Coronary artery (tissue), 2 donors: ENCODE data around the gene GPR12.

ENCODE experiments used
- DNase-seq: peaks from one replicate; pipeline ENCODE4 v3.0.0-alpha.2; 2017; ENCODE audit warnings: low spot score
- H3K27ac ChIP-seq, 2 donors: fragments of 200-600 bp; sonication (generic); one replicate each; pipeline ENCODE4 v1.5.1; 2016 to 2019
- H3K4me3 ChIP-seq: fragments of 200-600 bp; sonication (generic); 2 replicates; pipeline ENCODE4 v1.5.1; 2016; ENCODE audit warnings: mild to moderate bottlenecking, moderate library complexity
- TF ChIP-seq, protein P1 (sequence below): fragments of 200-600 bp; sonication (generic); IDR thresholded peaks from one replicate; pipeline ENCODE4 v1.5.1; 2019; ENCODE audit warnings: antibody characterized with exemption

GPR12 gene

DNA sequence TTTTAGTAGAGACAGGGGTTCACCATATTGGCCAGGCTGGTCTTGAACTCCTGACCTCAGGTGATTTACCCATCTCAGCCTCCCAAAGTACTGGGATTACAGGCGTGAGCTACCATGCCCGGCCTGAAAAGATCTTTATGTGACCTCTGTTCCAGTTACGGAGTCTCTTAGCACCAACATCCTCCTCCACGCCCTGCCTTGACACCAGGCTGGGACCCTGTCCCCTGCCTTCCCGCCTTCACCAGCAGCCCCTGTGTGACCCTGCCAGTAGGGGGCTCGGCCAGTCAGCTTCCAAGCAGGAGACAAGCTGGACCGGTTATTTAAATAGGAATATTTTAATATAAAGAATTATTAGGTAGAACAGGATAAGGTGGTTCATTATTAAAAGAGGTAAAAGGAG, 54.2 kb downstream of the GPR12 start:
- no peak overlapping the region for H3K27ac ChIP-seq
- no peak for DNase-seq
- H3K4me3 ChIP-seq: no peak overlapping the region
- TF ChIP-seq, protein P1, sequence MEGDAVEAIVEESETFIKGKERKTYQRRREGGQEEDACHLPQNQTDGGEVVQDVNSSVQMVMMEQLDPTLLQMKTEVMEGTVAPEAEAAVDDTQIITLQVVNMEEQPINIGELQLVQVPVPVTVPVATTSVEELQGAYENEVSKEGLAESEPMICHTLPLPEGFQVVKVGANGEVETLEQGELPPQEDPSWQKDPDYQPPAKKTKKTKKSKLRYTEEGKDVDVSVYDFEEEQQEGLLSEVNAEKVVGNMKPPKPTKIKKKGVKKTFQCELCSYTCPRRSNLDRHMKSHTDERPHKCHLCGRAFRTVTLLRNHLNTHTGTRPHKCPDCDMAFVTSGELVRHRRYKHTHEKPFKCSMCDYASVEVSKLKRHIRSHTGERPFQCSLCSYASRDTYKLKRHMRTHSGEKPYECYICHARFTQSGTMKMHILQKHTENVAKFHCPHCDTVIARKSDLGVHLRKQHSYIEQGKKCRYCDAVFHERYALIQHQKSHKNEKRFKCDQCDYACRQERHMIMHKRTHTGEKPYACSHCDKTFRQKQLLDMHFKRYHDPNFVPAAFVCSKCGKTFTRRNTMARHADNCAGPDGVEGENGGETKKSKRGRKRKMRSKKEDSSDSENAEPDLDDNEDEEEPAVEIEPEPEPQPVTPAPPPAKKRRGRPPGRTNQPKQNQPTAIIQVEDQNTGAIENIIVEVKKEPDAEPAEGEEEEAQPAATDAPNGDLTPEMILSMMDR: no peak

GRCh38 chr13:26705536-26705935, 55.0 kb downstream of the GPR12 start:
- no peak for DNase-seq
- no peak overlapping the region for H3K27ac ChIP-seq
- TF ChIP-seq, protein P1: no peak
- H3K4me3 ChIP-seq: no peak overlapping the region
